CD4-positive, alpha-beta T cell treated with Interleukin-6 for 4 hours (primary cell): ENCODE measurements around the gene CSTB.
A peak's percentile ranks its signal among the peaks of the same experiment; 100 is the strongest.

Experiments
- DNase-seq: peaks from one replicate; pipeline ENCODE4 v3.0.0-alpha.2; 2020; ENCODE audit warnings: mixed read lengths

The CSTB gene

GRCh38 chr21:43810505-43811261 is 34.6 kb upstream of the CSTB start:
- DNase-seq, result peak; percentile 89

GRCh38 chr21:43809853-43810504 is 33.9 kb upstream of the CSTB start:
- no peak for DNase-seq

GRCh38 chr21:43809346-43809799 is 33.3 kb upstream of the CSTB start:
- no peak for DNase-seq

- no peak for DNase-seq
Measured at GRCh38 chr21:43808832-43809251, 32.7 kb upstream of the CSTB start.

- DNase-seq, result no peak
Measured at GRCh38 chr21:43808367-43808766, 32.3 kb upstream of the CSTB start.

DNA sequence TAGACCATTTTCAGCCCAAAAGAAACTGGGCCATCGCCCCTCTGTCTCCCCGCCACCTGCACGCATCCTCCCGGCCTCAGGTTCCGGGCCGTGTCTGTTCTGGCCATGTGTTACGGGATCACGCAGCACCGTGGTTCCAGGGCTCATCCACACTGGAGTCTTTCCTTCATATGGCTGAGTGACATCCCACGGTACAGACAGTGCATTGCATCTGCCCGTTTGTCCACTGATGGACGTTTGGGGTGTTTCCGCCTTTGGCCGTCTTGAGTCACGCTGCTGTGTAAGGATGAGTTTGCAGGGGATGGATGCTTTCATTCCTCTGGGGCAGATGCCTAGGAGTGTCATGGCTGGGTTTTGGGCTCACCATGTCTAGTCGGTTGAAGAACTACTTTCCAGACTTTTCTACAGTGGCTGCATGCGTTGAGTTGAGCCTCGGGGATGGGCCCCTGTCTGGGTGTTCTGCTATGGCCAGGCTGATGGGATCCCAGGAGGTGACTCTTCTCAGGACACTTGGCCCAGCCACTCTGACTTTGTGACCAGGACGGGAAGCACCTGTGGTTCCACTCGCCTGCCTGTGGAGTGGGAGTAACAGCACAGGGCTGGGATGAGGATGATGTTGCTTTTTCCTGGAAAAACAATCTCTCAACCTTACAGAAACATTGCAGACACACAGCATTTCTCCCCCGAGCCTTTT is 30.1 kb upstream of the CSTB start:
- DNase-seq, result no peak

- DNase-seq, result no peak
Measured at GRCh38 chr21:43805275-43805800, 29.2 kb upstream of the CSTB start.

GRCh38 chr21:43803558-43804300 is 27.6 kb upstream of the CSTB start:
- DNase-seq, result no peak

- DNase-seq, result no peak
Measured at GRCh38 chr21:43802713-43803313, 26.7 kb upstream of the CSTB start.

- no peak for DNase-seq
Measured at GRCh38 chr21:43801006-43801783, 25.1 kb upstream of the CSTB start.

DNA sequence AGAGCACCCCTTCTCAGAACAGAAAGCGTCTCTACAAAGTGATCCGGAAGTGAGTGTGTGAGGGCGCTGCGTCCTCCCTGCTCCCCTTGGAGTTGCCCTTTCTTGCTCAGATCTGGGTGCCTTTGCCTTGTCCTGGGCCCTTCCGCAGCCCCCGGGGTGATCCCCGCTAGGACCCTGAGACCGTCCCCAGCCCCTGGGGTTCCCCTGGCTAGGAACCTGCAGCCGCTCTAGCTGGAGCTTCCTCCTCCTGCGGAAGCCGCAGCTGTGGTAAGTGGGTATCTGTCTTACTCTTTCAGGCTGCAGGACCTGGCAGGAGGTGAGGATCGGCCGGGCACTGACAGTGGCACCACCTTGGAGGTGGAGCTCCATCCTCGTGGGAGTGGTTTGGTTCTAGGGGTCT is 24.5 kb upstream of the CSTB start:
- DNase-seq, result no peak

DNA sequence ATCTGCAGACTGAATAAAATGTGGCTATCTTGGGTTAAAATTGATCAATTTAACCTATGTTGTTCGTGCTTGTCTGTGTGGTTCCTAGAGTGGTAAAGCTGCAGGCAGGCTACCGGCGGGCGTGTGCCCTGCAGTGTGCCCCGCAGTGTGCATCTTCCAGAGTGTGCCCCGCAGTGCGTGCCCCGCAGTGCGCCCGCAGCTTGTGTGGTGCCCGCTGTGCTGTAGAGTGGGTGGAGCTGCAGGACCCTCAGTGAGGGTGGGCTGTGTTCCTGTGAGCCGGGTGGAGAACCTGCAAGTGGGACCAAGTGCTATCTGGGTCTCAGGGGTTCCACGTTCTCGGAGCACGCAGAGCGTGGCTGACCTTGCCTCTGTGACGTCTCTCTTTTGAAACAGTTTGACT is 24.0 kb upstream of the CSTB start:
- DNase-seq, result no peak

DNA sequence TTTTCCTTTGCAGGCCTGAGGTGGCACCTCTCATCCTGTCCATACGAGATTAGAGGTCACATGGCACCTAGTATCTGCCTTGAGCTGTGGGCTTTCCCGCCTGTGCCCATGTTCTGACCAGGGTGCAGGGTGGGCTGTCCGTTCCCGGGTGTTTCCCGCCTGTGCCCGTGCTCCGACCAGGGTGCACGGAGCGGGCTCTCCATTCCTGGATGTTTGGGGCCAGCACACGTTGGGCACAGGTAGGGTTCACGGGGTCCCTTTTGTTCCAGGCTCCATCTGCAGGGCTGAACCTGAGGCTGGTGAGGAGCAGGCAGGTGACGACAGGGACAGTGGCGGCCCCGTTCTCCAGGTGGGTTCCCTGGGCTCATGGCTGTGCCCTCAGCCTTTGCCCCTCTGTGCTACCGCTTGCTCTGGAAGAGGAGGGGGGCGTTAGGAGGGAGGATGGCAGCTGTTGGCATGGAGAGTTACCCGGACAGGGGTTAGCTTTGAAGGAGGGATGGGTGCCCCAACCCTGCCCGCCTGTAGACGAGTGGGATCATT is 23.3 kb upstream of the CSTB start:
- DNase-seq, result no peak

DNA sequence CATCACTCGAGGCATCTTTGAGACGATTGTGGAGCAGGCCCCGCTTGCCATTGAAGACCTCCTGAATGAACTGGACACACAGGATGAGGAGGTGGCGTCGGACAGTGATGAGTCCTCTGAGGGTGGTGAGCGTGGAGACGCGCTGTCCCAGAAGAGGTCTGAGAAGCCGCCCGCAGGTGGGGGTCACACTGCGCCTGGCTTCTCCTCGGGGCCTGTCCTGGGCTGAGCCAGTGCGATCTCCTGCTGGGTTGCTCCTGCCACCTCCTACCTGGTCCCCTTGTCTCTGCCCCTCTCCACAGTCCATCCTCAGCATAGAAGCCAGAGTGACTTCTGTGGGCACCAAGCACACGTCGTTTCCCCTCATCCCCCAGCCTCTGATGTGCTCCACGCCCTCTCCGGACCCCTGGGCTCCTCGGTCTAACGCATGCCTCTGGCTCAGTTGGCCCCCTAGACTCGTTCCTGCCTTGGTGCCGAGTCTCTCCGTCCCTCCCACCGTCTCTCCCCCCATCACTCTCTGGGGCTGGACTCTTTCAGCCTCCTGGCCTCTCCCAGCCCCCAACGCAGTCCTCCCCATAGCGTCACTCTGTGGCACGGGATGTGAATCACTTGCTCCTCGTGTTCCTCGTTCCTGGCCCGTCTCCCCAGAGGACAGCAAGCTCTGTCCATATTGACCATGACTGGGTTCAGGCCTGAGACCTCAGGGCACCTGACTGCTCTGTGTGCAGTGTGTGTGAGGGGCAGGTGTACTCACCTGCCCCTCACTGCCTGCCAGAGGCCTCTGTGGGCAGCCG is 22.0 kb upstream of the CSTB start:
- no peak for DNase-seq

DNA sequence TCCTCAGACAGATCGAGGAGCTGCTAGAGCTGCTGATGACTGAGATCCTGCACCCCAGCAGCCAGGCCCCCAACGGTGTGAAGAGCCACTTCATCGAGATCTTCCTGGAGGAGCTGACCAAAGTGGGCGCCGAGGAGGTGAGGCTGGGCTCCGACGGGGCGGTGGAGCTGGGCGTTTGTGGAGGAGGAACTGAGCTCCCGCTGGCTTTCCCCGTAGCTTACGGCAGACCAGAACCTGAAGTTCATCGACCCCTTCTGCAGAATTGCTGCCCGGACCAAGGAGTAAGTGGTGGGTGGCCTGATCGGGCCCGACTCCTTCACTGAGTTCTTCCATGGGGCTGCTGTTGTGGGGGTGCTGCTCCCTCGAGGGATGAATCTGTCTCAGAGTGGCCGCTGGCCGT is 21.3 kb upstream of the CSTB start:
- DNase-seq, result no peak

DNA sequence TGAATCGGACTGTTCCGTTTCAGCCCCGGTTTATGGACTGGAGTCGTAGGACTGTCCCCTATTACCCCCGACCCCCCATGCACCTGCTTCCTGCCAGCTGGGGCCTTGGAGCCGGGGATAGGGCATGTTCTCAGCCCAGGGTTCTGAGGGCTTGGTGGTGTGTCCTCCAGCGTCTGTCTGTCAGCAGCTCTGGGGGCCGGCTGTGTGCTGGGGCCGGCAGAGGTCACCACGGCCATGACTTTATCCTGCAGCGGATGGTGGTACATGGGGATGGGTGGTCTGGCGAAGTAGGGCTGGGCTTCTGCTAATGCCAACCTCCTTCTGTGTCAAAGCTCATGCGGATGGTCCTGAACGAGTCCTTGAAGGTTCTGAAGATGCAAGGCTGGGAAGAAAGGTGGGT is 18.7 kb upstream of the CSTB start:
- DNase-seq, result no peak

DNA sequence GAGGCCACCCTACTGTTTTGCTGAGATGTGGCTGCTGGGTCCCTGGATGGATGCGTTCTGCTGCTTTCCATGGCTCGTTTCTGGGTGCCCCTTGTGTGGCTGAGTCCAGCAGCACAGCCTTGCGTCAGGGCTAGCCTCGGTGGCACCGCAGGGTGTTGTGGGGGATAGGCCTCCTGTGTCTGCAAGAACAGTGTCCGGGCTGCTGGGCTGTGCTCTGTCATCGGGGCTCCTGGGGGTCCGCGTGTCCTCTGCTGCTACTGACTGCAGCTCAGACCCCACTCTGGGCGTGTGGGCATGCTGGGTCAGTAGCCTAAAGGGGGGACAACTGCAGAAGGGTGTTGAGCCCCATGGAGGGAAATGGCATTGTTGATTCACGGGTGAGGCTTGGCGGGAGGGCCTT is 18.2 kb upstream of the CSTB start:
- no peak for DNase-seq

DNA sequence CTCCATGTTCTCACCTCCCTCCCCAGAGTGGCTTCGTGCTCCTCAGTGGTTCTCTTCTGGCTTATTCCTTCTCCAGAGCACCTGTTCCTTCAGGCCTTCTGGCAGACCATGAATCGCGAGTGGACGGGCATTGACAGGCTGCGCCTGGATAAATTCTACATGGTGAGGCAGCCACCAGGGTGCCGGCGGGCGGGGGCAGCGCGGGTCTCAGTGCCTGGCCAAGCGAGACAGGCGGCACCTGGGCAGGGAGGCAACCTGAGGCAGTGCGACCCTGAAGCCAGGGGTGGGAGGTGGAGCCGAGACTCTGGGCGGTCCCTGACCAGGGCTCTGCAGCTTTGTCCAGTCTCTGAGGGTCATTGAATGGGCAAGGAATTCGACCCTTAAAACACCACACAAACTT is 17.1 kb upstream of the CSTB start:
- DNase-seq, result no peak

GRCh38 chr21:43792406-43792805 is 16.3 kb upstream of the CSTB start:
- no peak for DNase-seq

DNA sequence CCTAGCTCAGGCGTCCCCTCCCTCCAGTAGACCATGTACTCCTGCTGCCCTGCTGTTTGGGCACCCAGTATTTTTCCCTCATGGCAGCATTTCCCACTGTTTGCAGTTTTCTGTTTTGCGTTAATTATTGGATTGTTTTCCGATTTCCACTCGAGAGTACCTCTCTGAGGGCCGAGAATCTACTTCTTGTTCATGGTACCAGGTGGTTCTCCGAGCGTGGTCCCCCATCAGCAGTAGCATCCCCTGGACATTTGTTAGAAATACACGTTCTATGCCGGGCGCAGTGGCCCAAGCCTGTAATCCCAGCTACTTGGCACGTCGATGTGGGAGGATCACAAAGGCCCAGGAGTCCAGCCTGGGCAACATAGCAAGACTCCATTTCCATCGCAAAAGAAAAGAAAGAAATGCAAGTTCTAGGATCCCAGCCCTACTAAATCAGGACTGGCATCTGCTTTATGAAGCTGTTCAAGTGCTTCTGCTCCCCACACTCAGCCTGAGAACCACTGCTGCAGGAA is 14.0 kb upstream of the CSTB start:
- no peak for DNase-seq
